ENCODE measurements around the gene TMEM63A. TPM values are rescaled to one million over a fixed set of nuclear protein-coding genes. Genes with fewer than 3 reads are reported as not detected.
A peak's percentile ranks its signal among the peaks of the same experiment; 100 is the strongest.

The TMEM63A gene
- total and polyA plus RNA-seq, 2 of the 13 experiments (the other 11 are each of a cell fraction or from before 2014, with no cell fraction given), result 23.9 to 53.3 TPM

DNA sequence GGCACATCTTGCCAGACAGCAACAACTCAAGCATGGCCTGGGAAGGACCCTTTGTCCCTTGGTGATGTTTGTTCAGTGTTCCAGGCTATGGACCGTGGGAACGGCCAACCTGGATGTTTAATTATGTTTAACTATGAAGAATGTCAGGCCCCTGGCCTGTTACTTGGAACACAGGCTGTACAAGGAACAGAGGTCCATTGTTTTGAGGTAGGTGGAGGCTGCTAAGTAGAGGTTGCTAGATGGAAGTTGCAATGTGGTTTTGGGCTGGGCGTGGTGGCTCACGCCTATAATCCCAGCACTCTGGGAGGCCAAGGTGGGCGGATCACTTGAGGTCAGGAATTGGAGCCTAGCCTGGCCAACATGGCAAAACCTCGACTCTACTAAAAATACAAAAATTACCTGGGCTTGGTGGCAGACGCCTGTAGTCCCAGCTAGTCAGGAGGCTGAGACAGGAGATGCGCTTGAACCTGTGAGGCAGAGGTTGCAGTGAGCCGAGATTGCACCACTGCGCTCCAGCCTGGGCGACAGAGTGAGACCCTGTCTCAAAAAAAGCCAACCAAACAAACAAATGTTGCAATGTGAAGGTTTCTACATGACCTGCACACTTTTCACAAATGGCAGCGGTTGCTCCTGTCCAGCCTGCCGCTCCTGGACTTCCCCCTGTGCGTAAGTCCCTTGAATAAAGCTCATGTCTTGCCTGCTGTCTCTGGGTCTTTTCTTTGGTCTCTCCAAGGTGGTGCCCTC, 9.2 kb upstream of the TMEM63A start (continued):
- no peak for TF ChIP-seq TP53 (CRISPR knock-in tag; conservative IDR thresholded peaks at IDR 0.05)
- TF ChIP-seq, protein P1, sequence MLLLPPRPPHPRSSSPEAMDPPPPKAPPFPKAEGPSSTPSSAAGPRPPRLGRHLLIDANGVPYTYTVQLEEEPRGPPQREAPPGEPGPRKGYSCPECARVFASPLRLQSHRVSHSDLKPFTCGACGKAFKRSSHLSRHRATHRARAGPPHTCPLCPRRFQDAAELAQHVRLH (CRISPR knock-in tag; IDR thresholded peaks at IDR 0.05; ENCODE audit: borderline replicate concordance, low read depth), result no peak
- TF ChIP-seq ZNF572 (CRISPR knock-in tag; IDR thresholded peaks at IDR 0.05), result no peak
- TF ChIP-seq, protein P2, sequence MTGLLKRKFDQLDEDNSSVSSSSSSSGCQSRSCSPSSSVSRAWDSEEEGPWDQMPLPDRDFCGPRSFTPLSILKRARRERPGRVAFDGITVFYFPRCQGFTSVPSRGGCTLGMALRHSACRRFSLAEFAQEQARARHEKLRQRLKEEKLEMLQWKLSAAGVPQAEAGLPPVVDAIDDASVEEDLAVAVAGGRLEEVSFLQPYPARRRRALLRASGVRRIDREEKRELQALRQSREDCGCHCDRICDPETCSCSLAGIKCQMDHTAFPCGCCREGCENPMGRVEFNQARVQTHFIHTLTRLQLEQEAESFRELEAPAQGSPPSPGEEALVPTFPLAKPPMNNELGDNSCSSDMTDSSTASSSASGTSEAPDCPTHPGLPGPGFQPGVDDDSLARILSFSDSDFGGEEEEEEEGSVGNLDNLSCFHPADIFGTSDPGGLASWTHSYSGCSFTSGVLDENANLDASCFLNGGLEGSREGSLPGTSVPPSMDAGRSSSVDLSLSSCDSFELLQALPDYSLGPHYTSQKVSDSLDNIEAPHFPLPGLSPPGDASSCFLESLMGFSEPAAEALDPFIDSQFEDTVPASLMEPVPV (CRISPR knock-in tag; IDR thresholded peaks at IDR 0.05), result no peak
- TF ChIP-seq NFE2L2 (IDR thresholded peaks at IDR 0.05; ENCODE audit: low read length), result no peak
- no peak for TF ChIP-seq POLR2G (IDR thresholded peaks at IDR 0.05; ENCODE audit: low read depth, low read length)
- no peak for TF ChIP-seq ZBTB1 (CRISPR knock-in tag; IDR thresholded peaks at IDR 0.05; ENCODE audit: borderline replicate concordance)
- no peak for TF ChIP-seq CBFB (CRISPR knock-in tag; IDR thresholded peaks at IDR 0.05)
- no peak for TF ChIP-seq ZNF180 (CRISPR knock-in tag; IDR thresholded peaks at IDR 0.05; ENCODE audit: borderline replicate concordance, low read depth)
- TF ChIP-seq, protein P3, sequence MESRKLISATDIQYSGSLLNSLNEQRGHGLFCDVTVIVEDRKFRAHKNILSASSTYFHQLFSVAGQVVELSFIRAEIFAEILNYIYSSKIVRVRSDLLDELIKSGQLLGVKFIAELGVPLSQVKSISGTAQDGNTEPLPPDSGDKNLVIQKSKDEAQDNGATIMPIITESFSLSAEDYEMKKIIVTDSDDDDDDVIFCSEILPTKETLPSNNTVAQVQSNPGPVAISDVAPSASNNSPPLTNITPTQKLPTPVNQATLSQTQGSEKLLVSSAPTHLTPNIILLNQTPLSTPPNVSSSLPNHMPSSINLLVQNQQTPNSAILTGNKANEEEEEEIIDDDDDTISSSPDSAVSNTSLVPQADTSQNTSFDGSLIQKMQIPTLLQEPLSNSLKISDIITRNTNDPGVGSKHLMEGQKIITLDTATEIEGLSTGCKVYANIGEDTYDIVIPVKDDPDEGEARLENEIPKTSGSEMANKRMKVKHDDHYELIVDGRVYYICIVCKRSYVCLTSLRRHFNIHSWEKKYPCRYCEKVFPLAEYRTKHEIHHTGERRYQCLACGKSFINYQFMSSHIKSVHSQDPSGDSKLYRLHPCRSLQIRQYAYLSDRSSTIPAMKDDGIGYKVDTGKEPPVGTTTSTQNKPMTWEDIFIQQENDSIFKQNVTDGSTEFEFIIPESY (CRISPR knock-in tag; IDR thresholded peaks at IDR 0.05), result no peak
- 0 out of 2 replicates have a peak, but pooled peaks have one; percentile 29 for TF ChIP-seq NFATC3 (CRISPR knock-in tag; IDR thresholded peaks at IDR 0.05)
- TF ChIP-seq, protein P4, sequence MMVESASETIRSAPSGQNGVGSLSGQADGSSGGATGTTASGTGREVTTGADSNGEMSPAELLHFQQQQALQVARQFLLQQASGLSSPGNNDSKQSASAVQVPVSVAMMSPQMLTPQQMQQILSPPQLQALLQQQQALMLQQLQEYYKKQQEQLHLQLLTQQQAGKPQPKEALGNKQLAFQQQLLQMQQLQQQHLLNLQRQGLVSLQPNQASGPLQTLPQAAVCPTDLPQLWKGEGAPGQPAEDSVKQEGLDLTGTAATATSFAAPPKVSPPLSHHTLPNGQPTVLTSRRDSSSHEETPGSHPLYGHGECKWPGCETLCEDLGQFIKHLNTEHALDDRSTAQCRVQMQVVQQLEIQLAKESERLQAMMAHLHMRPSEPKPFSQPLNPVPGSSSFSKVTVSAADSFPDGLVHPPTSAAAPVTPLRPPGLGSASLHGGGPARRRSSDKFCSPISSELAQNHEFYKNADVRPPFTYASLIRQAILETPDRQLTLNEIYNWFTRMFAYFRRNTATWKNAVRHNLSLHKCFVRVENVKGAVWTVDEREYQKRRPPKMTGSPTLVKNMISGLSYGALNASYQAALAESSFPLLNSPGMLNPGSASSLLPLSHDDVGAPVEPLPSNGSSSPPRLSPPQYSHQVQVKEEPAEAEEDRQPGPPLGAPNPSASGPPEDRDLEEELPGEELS (CRISPR knock-in tag; IDR thresholded peaks at IDR 0.05), result peak; percentile 38; the same call in 1 of the 2 replicates
- TF ChIP-seq MEIS1 (CRISPR knock-in tag; IDR thresholded peaks at IDR 0.05; ENCODE audit: borderline replicate concordance), result no peak
- TF ChIP-seq ADNP (CRISPR knock-in tag; IDR thresholded peaks at IDR 0.05), result no peak
- TF ChIP-seq ZNF773 (CRISPR knock-in tag; IDR thresholded peaks at IDR 0.05; ENCODE audit: borderline replicate concordance), result no peak
- TF ChIP-seq MAFG (CRISPR knock-in tag; IDR thresholded peaks at IDR 0.05), result no peak
- TF ChIP-seq, protein P5, sequence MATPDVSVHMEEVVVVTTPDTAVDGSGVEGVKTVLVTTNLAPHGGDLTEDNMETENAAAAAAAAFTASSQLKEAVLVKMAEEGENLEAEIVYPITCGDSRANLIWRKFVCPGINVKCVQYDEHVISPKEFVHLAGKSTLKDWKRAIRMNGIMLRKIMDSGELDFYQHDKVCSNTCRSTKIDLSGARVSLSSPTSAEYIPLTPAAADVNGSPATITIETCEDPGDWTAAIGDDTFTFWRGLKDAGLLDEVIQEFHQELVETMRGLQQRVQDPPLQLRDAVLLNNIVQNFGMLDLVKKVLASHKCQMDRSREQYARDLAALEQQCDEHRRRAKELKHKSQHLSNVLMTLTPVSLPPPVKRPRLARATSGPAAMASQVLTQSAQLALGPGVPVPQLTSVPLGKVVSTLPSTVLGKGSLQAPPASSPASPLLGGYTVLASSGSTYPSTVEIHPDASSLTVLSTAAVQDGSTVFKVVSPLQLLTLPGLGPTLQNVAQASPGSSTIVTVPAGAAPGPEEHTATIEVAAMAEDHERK (CRISPR knock-in tag; IDR thresholded peaks at IDR 0.05; ENCODE audit: low read depth), result no peak
- TF ChIP-seq, protein P6, sequence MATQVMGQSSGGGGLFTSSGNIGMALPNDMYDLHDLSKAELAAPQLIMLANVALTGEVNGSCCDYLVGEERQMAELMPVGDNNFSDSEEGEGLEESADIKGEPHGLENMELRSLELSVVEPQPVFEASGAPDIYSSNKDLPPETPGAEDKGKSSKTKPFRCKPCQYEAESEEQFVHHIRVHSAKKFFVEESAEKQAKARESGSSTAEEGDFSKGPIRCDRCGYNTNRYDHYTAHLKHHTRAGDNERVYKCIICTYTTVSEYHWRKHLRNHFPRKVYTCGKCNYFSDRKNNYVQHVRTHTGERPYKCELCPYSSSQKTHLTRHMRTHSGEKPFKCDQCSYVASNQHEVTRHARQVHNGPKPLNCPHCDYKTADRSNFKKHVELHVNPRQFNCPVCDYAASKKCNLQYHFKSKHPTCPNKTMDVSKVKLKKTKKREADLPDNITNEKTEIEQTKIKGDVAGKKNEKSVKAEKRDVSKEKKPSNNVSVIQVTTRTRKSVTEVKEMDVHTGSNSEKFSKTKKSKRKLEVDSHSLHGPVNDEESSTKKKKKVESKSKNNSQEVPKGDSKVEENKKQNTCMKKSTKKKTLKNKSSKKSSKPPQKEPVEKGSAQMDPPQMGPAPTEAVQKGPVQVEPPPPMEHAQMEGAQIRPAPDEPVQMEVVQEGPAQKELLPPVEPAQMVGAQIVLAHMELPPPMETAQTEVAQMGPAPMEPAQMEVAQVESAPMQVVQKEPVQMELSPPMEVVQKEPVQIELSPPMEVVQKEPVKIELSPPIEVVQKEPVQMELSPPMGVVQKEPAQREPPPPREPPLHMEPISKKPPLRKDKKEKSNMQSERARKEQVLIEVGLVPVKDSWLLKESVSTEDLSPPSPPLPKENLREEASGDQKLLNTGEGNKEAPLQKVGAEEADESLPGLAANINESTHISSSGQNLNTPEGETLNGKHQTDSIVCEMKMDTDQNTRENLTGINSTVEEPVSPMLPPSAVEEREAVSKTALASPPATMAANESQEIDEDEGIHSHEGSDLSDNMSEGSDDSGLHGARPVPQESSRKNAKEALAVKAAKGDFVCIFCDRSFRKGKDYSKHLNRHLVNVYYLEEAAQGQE (IDR thresholded peaks at IDR 0.05; ENCODE audit: borderline replicate concordance in 1 of 2, low read depth in 1 of 2, low read length in 2 of 2), result no peak

All from HepG2 (cell line).